ENCODE results near the gene FXYD2.

GRCh38 chr11:117868088-117868487 lies 43.5 kb upstream of the FXYD2 start:
- TF ChIP-seq, protein P1, sequence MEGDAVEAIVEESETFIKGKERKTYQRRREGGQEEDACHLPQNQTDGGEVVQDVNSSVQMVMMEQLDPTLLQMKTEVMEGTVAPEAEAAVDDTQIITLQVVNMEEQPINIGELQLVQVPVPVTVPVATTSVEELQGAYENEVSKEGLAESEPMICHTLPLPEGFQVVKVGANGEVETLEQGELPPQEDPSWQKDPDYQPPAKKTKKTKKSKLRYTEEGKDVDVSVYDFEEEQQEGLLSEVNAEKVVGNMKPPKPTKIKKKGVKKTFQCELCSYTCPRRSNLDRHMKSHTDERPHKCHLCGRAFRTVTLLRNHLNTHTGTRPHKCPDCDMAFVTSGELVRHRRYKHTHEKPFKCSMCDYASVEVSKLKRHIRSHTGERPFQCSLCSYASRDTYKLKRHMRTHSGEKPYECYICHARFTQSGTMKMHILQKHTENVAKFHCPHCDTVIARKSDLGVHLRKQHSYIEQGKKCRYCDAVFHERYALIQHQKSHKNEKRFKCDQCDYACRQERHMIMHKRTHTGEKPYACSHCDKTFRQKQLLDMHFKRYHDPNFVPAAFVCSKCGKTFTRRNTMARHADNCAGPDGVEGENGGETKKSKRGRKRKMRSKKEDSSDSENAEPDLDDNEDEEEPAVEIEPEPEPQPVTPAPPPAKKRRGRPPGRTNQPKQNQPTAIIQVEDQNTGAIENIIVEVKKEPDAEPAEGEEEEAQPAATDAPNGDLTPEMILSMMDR (IDR thresholded peaks at IDR 0.05 in 2 of 3, conservative IDR thresholded peaks at IDR 0.05 in 1 of 3; ENCODE audit: control insufficient read depth in 2 of 3, extremely low read depth in 1 of 3, insufficient read depth in 1 of 3, low read depth in 3 of 3, low read length in 3 of 3), result no peak
- TF ChIP-seq BCL11A (IDR thresholded peaks at IDR 0.05; ENCODE audit: low read depth, low read length), result no peak
- TF ChIP-seq E2F4 (IDR thresholded peaks at IDR 0.05; ENCODE audit: low read depth, low read length), result no peak
- TF ChIP-seq, protein P2, sequence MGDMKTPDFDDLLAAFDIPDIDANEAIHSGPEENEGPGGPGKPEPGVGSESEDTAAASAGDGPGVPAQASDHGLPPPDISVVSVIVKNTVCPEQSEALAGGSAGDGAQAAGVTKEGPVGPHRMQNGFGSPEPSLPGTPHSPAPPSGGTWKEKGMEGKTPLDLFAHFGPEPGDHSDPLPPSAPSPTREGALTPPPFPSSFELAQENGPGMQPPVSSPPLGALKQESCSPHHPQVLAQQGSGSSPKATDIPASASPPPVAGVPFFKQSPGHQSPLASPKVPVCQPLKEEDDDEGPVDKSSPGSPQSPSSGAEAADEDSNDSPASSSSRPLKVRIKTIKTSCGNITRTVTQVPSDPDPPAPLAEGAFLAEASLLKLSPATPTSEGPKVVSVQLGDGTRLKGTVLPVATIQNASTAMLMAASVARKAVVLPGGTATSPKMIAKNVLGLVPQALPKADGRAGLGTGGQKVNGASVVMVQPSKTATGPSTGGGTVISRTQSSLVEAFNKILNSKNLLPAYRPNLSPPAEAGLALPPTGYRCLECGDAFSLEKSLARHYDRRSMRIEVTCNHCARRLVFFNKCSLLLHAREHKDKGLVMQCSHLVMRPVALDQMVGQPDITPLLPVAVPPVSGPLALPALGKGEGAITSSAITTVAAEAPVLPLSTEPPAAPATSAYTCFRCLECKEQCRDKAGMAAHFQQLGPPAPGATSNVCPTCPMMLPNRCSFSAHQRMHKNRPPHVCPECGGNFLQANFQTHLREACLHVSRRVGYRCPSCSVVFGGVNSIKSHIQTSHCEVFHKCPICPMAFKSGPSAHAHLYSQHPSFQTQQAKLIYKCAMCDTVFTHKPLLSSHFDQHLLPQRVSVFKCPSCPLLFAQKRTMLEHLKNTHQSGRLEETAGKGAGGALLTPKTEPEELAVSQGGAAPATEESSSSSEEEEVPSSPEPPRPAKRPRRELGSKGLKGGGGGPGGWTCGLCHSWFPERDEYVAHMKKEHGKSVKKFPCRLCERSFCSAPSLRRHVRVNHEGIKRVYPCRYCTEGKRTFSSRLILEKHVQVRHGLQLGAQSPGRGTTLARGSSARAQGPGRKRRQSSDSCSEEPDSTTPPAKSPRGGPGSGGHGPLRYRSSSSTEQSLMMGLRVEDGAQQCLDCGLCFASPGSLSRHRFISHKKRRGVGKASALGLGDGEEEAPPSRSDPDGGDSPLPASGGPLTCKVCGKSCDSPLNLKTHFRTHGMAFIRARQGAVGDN (IDR thresholded peaks at IDR 0.05), result no peak
- no peak for TF ChIP-seq MYC (IDR thresholded peaks at IDR 0.05; ENCODE audit: insufficient read depth, insufficient read length, insufficient replicate concordance, low read length, severe bottlenecking)
- no peak for TF ChIP-seq POLR2A (IDR thresholded peaks at IDR 0.05; ENCODE audit: low read depth, low read length)
- TF ChIP-seq, protein P3, sequence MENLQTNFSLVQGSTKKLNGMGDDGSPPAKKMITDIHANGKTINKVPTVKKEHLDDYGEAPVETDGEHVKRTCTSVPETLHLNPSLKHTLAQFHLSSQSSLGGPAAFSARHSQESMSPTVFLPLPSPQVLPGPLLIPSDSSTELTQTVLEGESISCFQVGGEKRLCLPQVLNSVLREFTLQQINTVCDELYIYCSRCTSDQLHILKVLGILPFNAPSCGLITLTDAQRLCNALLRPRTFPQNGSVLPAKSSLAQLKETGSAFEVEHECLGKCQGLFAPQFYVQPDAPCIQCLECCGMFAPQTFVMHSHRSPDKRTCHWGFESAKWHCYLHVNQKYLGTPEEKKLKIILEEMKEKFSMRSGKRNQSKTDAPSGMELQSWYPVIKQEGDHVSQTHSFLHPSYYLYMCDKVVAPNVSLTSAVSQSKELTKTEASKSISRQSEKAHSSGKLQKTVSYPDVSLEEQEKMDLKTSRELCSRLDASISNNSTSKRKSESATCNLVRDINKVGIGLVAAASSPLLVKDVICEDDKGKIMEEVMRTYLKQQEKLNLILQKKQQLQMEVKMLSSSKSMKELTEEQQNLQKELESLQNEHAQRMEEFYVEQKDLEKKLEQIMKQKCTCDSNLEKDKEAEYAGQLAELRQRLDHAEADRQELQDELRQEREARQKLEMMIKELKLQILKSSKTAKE (IDR thresholded peaks at IDR 0.05; ENCODE audit: low read depth, poor library complexity, severe bottlenecking), result no peak
- TF ChIP-seq SMC3 (IDR thresholded peaks at IDR 0.05; ENCODE audit: borderline replicate concordance, low read length), result no peak
- no peak for TF ChIP-seq SP1 (IDR thresholded peaks at IDR 0.05; ENCODE audit: low read depth, low read length)
- TF ChIP-seq EED (IDR thresholded peaks at IDR 0.05; ENCODE audit: low read depth), result no peak
